ENCODE data around the gene WDR83.

WDR83 gene

DNA sequence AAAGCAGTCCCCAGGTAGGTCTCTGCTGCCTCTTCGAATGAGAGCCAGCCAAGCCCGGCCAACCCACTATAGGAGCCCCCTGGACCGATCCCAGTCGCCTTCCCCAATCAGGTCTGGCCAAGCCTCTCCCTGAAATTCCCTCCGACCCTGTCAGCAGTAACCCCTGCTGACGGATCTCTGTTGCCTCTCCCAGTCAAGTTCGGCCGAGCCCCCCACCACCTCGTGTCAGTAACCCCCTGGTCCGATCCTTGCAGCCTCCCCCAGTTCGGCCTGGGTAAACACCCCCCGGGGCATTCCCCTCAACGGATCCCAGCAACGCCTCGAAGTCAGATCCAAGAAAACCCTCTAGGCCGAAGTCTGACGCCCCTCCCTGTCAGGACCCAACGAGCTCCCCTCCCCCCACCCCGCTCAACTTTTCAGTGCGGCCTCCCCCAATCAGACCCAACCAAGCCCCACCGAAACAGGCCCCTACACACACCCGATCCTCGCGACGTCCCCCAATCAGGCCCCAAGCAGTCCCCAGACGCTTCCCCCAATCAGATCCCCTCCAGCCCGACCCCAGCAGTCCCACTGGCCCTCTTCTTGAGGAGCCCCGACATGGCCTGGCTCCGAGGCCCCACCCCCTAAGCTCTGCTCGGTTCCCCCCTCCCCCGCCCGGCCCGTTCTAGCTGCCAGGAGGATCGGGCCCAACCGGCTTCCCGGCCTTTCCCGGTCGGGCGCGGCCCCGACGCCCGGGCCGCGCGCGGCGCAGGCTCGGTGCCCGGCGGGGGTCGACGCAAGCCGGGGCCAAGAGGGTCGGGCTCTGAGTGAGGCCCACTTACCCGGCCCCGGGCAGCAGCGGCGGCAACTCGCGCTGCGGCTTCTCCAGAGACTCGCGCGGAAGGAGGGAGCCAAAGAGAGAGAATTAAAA, 55.3 kb downstream of the WDR83 start:
- CTCF ChIA-PET = interaction anchor here (1.1 to 6.4 kb wide), 5 partner anchors 12 to 44 kb away, joined by 3 to 48 read pairs (median 5); partner anchors contain the start of gene TRIR
- peaks cover 42% of the 10 kb centered on the region for H3K4me1 Mint-ChIP-seq
- H3K9me3 Mint-ChIP-seq = no peaks in the 10 kb centered on the region
- peak overlapping the region; percentile 99 for H3K4me3 Mint-ChIP-seq
- H3K27me3 Mint-ChIP-seq = peaks cover 4% of the 10 kb centered on the region
- H3K27ac Mint-ChIP-seq = peak overlapping the region; percentile 93
- peak; percentile 71 for DNase-seq
- peaks cover 26% of the 10 kb centered on the region for H3K36me3 Mint-ChIP-seq

DNA sequence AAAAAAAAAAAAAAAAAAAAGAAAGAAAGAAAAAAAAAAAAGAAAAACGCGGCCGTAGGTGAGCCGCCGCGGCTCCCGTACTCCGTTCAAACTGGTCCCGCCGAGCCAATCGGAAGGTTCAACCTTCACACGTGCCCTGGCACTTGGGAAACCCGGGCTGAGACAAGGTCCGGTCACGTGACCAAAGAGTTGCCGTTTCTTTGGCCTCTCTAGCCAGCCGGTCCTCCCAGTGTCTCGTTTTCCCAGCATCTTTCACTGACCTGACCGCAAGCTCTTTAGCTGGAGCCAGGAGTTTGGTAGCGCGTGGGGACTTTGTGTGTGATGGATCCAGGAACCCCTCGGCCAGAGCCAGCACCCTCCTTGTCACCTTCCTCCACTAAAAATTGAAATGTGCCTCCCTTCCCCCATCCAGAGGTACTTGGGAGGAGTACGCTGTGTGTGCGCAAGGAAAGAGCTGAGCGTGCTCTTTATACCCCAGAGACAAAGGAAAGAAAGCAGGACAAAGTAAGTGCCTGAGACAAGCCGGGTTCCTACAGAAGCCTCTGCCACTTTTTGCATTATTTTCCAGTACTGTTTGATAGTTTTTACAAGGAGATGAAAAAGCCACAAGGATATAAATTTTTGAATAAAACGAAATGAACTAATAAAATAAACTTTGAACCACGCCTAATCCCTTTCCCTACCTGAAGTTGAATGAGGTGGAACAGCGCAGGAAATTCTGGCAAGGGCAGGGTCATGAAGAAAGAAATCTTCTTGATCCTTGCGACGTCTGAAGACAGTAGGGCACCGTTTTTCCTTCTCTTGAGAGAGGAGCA, 56.2 kb downstream of the WDR83 start:
- H3K36me3 Mint-ChIP-seq = peaks cover 29% of the 10 kb centered on the region
- H3K4me3 Mint-ChIP-seq = peak overlapping the region; percentile 82
- H3K4me1 Mint-ChIP-seq = peaks cover 41% of the 10 kb centered on the region
- peaks cover 4% of the 10 kb centered on the region for H3K27me3 Mint-ChIP-seq
- no peaks in the 10 kb centered on the region for H3K9me3 Mint-ChIP-seq
- peak; percentile 97 for DNase-seq
- H3K27ac Mint-ChIP-seq = peak overlapping the region; percentile 91
- CTCF ChIA-PET = interaction anchor here (0.6 to 6.4 kb wide), 5 partner anchors 11 to 73 kb away, joined by 3 to 48 read pairs (median 4); partner anchors contain the start of gene TRIR

DNA sequence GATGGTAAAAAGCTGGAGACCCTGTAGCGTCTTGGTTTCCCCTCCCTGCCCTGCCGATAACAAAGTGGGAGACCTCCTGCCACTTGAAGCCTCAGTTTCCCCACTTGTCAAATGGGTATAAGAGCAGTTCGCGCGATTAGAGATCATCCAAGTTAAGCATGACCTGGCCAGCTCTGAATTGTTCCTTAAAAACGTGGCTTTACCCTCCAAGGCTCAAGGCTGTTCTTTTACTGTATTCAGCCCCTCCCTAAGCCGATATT, 56.7 kb downstream of the WDR83 start:
- H3K36me3 Mint-ChIP-seq = peaks cover 32% of the 10 kb centered on the region
- no peaks in the 10 kb centered on the region for H3K9me3 Mint-ChIP-seq
- H3K4me1 Mint-ChIP-seq = peaks cover 41% of the 10 kb centered on the region
- peak overlapping the region; percentile 82 for H3K4me3 Mint-ChIP-seq
- peak overlapping the region; percentile 91 for H3K27ac Mint-ChIP-seq
- CTCF ChIA-PET = interaction anchor here (0.6 to 6.4 kb wide), 4 partner anchors 10 to 72 kb away, joined by 3 to 48 read pairs (median 8); partner anchors contain the start of gene TRIR
- H3K27me3 Mint-ChIP-seq = peaks cover 4% of the 10 kb centered on the region
- no peak for DNase-seq

DNA sequence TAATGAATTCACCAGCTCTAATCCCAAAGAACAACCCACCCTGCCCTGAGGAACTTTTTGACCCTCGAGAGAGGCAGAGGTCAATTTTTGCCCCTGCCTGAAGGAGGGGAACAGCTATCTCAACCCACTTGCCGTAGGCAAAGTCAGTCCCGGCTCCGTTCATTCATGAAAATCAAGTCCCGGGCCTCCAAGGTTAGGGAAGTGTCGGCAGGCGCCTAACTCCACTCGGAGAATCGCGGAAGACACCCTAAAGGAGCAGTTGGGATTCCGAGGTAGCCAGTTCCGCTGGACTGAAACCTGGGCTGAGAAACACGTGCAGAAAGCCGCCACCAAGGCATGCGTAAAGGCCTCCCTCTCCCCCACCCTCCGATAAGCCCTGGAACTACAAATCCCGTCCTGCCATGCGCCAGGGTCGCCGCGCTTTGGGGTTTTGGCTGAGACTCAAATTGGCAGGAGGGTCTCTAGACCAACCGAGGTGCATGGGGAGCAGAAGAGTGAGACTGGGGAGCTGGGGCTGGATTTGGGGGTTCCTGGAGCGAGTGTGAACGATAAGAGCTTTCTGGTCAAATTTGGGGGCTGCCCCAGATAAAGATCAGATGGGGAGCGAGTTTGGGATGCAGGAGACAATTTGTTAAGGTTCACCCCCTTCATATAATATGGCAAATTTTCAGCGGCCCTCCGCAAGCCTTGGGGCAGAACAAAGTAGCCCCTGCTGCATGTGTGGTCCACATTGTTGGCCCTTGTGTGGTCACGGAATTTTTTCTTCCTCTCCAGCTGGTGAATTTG, 57.2 kb downstream of the WDR83 start, which contains the start of gene TNPO2:
Gene TNPO2, minus strand, starts transcription at position 292 of the 786 bp plus-strand sequence. CDS start 2,955 bp downstream, outside the sequence.
- H3K27me3 Mint-ChIP-seq = peaks cover 4% of the 10 kb centered on the region
- peaks cover 29% of the 10 kb centered on the region for H3K36me3 Mint-ChIP-seq
- H3K4me1 Mint-ChIP-seq = peaks cover 36% of the 10 kb centered on the region
- peak within 1 kb of the TSS; percentile 91 for H3K27ac Mint-ChIP-seq
- H3K9me3 Mint-ChIP-seq = no peaks in the 10 kb centered on the region
- CTCF ChIA-PET = interaction anchor here (0.9 to 6.4 kb wide), 3 partner anchors 10 to 37 kb away, joined by 3 to 48 read pairs (median 13); partner anchors contain the start of gene TRIR
- peak; percentile 85 for DNase-seq
- H3K4me3 Mint-ChIP-seq = peak within 1 kb of the TSS; percentile 82
